ENCODE measurements around the gene LMNA.

Gene LMNA

DNA sequence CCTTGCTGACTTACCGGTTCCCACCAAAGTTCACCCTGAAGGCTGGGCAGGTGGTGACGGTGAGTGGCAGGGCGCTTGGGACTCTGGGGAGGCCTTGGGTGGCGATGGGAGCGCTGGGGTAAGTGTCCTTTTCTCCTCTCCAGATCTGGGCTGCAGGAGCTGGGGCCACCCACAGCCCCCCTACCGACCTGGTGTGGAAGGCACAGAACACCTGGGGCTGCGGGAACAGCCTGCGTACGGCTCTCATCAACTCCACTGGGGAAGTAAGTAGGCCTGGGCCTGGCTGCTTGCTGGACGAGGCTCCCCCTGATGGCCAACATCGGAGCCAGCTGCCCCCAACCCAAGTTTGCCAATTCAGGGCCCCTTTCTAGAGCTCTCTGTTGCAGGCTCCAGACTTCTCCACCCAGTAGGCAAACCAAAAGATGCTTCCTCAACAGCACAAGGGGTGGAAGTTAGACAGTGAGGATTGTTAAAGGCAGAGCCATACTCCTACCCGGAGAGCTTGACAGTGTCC lies 22.5 kb downstream of the LMNA start:
- in situ Hi-C loops (cut with MboI; ENCODE audit: low sequenced_read_pairs), result no loop called here

GRCh38 chr1:156138458-156138867 lies 24.0 kb downstream of the LMNA start:
- in situ Hi-C loops (cut with MboI; ENCODE audit: low sequenced_read_pairs), result no loop called here

- in situ Hi-C loops (cut with MboI; ENCODE audit: low sequenced_read_pairs), result no loop called here
Measured at GRCh38 chr1:156140879-156141707, 26.6 kb downstream of the LMNA start.

- in situ Hi-C loops (cut with MboI; ENCODE audit: low sequenced_read_pairs), result no loop called here
Measured at GRCh38 chr1:156143765-156144489, 29.4 kb downstream of the LMNA start.

DNA sequence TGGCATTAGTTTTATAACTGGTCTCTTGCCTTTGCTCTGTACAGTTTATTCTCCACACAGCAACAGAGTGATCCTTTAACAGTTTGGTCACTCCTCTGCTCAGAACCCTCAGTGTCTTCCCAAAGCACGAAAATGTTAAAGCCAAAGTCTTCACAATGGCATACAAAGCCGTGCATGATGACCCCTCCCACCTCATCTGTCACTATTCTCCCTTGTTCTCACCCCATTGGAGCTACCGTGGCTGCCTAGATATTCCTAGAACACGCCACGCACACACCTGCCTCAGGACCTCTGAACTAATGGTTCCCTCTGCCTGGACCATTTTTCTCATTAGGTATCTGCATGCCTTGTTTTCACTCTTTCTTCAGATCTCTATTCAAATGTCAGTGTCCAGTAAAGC lies 30.2 kb downstream of the LMNA start:
- in situ Hi-C loops (cut with MboI; ENCODE audit: low sequenced_read_pairs), result no loop called here

DNA sequence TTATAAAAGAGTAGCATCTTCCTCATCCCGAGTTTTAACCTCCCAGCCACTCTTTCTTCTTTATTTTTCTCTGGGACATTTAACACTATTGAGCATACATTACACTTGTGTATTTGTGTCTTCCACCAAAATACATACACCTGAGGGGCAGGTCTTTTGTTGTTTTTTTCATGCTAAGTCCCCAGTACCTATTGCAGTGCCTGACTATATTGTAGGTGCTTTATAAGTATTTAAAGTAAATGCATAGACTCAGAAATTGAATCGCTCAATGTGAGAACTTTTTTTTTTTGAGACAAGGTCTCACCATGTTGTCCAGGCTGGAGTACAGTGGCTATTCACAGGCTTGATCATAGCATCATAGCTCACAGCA lies 31.1 kb downstream of the LMNA start:
- in situ Hi-C loops (cut with MboI; ENCODE audit: low sequenced_read_pairs), result no loop called here

DNA sequence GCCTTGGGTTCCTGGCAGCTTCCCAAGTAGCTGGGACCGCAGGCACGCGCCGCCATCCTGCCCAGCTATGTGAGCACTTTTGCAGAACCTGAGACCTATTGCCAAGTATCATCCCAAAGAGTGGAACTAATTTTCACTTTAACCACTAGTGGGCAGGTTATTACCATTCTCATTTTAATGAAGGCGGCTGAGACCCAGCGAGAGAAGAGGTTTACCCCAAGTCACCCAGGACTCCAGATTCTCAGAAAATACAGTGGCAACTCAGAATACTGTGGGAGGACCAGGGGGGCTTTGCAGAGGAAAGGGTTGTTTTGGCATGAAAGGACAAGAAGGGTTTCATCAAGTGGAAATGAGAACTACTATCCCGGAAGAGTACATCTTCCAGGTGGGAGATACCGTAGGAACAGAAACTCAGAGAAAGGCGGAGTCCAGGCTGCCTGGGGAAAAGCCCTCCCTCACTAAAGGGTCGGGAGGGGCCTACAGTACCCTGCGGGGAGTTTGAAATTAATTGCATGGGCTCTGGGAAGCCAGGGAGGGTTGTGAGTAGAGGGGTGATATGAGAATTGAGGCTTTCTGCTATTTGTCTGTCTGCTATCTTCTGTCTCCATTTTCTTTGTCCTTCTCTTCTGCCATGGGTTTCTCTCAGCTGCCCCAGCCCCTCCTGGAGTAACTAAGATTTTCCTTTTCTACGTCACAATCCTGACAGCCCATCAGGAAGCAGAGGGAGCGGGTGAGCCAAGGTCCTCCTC lies 31.7 kb downstream of the LMNA start:
- in situ Hi-C loops (cut with MboI; ENCODE audit: low sequenced_read_pairs), result no loop called here

DNA sequence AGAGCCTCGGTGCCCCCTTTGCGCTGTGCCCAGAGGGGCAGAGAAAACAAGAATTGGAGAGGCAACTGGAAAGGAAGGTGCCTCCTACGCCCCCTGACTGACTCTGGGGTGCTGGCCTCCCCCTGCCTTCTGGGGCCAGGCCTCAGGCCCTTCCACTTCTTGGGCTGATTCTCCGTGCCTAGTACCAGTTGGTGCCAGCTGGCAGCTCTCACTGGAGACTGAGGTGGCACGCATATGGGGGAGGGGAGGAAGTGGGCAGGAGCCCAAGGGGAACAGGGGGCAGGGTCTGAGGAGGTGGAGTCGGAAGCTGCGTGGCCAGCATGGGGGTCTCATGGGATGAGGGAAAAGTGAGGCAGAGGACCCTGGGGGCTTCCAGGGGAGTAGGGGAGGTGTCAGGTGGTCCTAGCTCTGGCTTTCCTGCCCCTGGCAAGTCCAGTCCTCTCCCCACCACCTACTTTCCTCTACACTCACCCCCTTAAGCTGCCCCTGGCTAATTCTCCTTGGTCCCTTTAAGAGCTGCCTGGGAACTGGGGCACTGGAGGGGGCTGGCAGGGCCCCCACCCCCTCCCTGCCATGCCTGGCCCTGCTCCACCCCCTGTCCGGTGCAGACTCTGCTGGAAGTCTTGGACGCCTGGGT lies 32.4 kb downstream of the LMNA start:
- in situ Hi-C loops (cut with MboI; ENCODE audit: low sequenced_read_pairs), result no loop called here

DNA sequence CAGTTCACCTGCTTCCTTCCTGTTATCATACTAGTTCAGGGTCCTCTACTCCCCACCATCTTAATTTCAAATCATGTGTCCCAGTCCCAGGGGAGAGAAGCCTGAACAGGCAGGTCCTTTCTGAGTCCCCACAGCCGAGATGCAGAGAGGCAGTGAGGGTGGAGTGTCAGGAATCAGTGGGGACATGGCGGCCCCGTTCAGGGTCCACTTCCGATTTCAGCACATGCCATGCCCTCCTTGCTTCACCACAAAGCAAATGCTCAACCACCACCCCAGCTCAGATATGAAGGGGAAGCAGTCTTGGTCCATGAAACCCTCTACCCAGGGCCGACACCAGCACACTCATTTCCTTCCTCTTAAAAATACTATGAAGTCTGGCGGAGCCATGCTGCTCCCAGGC lies 33.7 kb downstream of the LMNA start:
- in situ Hi-C loops (cut with MboI; ENCODE audit: low sequenced_read_pairs), result no loop called here

DNA sequence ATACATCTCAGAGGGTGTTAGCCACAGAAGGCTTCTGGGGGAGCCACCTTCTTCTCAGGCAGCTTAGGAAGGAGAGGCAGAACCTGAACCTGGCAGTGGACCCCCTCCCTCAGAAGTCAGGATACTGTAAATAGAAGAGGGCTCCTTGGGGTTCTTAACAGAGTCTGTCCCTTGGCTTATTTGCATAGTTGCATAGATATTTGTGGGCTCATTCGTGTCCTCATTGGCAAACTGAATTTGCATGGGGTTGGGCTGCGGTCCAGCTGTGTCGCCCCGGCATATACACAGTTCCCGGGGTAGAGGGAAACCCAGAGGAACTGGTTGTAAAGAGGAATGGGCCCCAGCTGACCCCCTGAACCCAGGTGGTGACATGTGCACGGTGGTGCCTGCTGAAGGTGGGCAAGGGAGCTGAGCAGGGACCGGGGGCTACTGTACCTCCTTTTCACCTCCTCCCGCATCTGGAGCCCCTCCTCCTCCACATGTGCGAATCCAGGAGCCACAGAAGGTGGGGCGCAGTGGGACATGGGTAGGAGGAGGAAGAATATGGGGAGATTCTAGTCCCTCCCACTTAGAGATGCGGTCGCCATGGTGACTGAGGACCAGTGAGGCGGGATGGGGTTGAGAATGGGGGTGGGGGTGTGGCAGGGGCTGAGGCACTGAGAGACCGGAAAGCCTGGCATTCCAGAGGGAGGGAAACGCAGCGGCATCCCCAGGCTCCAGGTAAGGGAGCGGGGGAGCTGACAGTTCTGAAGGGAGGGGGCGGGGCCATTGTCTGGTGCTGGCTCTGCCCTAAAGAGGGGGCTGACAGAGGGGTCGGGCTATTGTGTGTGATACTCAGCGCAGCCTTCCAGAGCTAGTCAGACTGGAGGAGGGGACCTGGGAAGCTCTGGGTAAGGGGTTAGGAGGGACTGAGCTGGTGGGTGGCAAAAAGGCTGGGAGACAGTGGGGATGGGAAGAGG lies 35.1 kb downstream of the LMNA start:
- in situ Hi-C loops (cut with MboI; ENCODE audit: low sequenced_read_pairs), result loop anchor here (10.0 kb wide), 1 partner anchor 65 kb away; the partner anchor contains the start of gene PMF1

DNA sequence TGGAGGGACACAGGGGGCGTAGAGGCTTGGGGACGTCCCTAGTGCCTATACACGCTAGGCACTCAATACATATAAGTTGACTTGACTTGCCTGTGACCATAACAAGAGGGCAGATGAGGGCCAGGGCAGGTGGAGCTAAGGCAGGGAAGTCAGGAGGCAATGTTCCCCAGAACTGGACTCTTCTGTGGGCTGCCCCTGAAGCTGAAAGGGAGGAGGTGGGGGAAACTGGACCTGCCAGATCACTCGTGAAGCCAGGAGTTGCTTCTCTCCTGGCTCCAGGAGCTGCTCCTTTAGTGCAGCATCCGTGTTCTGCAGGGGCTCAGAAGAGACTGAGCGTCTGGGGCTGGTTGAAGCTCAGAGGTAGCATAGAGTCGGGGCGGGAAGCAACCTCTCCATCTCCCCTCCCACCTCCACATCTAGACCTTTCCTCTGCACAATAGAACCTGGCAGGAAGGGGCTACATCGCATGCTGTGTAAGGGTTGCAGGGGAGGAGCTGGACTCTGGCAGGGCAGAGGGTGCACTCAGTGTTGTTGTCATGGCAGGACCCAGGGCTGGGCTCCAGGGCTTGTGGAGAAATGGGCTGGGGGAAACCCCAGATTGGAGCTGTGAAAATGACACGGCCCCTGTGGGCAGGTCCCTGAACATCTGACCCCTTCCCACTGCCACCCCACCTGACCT lies 36.0 kb downstream of the LMNA start:
- in situ Hi-C loops (cut with MboI; ENCODE audit: low sequenced_read_pairs), result loop anchor here (10.0 kb wide), 1 partner anchor 64 kb away; the partner anchor contains the start of gene PMF1

GRCh38 chr1:156151093-156151688 lies 36.7 kb downstream of the LMNA start:
- in situ Hi-C loops (cut with MboI; ENCODE audit: low sequenced_read_pairs), result loop anchor here (10.0 kb wide), 1 partner anchor 64 kb away; the partner anchor contains the start of gene PMF1

DNA sequence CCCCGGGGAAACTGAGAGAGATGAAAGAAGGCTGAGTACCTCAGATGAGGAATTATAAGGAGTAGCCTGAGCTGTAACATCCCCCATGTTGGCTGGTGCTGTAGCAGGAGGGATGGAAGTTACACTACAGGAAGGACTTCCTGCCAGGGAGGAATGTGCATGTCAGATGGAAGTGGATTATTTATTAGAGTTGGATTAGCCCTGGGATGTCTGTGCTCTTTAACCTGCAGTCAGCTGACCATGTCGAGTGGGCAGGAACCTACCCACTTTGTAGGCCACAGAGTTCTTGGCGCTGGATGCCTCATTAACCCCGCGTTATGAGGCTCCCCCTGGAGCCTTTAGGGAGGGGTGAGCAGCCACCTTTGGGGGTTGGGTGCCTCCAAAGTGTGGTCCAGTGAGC lies 38.1 kb downstream of the LMNA start:
- in situ Hi-C loops (cut with MboI; ENCODE audit: low sequenced_read_pairs), result loop anchor here (10.0 kb wide), 1 partner anchor 62 kb away; the partner anchor contains the start of gene PMF1

GRCh38 chr1:156153362-156153761 lies 38.9 kb downstream of the LMNA start, which contains the start of gene SEMA4A:
Gene SEMA4A (plus strand): TSS chr1:156153585. CDS start chr1:156154579, 994 bp downstream.
- in situ Hi-C loops (cut with MboI; ENCODE audit: low sequenced_read_pairs), result loop anchor here (10.0 kb wide), 1 partner anchor 61 kb away; the partner anchor contains the start of gene PMF1

- in situ Hi-C loops (cut with MboI; ENCODE audit: low sequenced_read_pairs), result loop anchor here (10.0 kb wide), 1 partner anchor 60 kb away; the partner anchor contains the start of gene PMF1
Measured at GRCh38 chr1:156154317-156154749, 39.8 kb downstream of the LMNA start.

- in situ Hi-C loops (cut with MboI; ENCODE audit: low sequenced_read_pairs), result loop anchor here (10.0 kb wide), 1 partner anchor 59 kb away; the partner anchor contains the start of gene PMF1
Measured at GRCh38 chr1:156155756-156156510, 41.4 kb downstream of the LMNA start.

DNA sequence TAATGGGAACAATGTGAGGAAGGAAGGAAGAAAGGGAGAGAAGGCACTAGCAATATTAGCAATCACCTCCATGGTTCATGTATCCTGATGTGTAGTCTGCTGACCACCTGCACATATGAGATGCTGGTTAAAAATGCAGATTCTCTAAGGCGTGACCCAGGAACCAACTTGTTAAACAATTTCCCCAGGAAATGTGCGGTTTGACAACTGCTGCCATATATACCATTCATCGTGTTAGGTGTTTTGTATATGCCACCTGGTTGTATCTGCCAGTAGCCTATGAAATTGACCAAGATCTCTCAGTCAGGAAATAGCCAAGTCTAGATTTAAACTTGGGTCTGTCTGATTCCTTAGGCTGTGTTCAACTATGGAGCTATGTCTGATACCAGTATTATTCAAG lies 43.0 kb downstream of the LMNA start:
- in situ Hi-C loops (cut with MboI; ENCODE audit: low sequenced_read_pairs), result loop anchor here (10.0 kb wide), 1 partner anchor 57 kb away; the partner anchor contains the start of gene PMF1

All from HL-60/S4 treated with retinoic acid at 250 ng/mL for 4 days and 3 days (cell line).